ENCODE measurements around the gene SLC23A2.
A peak's percentile ranks its signal among the peaks of the same experiment; 100 is the strongest.
"Not testable (repeated sequence)": the region's sequence is repeated elsewhere in the genome, so short reads cannot be mapped to it uniquely, and the experiment has no call there.

SLC23A2 gene

DNA sequence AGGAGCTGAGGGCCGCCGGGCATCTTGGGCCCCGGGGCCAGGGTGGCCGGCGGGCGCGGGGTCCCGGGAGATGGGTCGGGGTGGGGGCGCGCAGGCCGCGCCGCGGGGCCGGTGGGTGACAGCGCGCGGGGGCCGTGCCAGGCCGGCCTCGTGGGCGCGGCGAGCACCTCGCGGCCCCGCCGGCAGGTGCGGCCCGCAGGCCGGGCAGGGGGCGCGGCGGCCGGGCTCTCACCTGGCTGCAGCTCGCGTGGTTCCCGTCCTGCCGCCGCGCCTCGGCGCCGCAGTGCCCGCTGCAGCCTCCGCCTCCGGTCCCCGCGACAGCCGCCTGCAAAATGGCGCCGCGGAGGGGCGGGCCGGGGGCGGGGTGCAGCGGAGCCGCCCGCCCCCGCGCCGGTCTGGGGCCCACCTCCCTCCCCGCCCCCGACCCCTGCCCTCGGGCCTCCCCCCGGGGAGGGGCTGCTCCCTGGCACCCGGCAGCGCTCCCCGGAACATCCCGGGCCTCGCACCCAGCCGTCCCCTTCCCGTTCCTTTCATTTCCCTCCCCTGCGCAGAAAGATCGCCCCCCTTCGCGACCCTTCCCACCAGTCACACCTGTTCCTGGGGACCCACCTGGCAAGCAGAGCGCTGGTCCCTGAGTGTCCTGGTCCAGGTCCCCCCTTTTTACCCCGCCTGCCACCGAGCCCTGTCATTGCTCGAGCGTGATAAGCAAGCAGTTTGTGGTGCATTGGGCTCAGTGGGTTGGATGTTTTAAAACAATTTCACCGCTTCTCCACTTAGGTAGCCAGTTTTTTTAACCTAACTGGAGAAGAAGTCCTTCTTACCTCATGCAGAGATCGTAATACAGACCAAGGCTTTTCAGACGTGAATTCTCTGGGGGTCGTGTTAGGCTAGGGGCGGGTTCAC, at the start of gene SLC23A2:
TSS of gene SLC23A2 (minus strand) at position 337 of the 903 bp plus-strand sequence. CDS start 68,948 bp downstream, outside the sequence.
- DNase-seq = peak; percentile 67

GRCh38 chr20:5046656-5047339, 45.5 kb upstream of the SLC23A2 start:
- DNase-seq = no peak

GRCh38 chr20:5045906-5046305, 44.6 kb upstream of the SLC23A2 start:
- no peak for DNase-seq

GRCh38 chr20:5044075-5044620, 42.8 kb upstream of the SLC23A2 start:
- no peak for DNase-seq

DNA sequence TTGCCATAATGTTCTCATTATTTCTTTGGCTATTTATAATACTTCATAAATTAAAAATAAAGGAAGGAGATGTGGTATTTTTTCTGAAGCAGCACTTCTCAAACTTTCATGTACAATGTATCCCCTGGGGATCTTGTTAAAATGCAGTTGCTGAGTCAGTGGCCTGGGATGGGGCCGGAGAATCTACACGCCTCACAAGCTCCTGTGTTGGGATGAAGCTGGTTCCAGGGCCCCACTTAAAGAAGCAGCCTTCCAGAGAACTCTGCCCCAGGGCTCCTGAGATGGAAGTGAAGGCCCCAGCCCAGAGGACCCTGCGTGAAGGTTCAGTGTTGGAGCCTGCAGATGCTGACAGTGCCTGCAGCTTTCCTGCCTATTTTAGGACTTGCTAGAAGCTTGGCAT, 40.1 kb upstream of the SLC23A2 start:
- DNase-seq = no peak

DNA sequence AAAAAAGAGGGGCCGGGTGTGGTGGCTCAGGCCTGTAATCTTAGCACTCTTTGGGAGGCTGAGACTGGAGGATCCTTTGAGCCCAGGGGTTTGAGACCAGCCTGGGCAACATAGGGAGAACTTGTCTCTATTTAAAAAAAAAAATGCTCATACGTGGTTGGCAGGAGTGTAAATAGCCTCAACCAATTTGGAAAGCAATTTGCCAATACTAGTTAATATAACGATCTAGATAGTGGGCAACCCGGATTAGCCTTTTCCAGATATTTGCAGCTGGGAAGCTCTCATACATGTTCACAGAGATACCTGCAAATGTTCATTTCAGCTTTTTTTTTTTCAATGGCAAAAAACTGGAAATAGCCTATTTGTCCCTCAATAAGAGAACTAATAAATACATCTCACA, 39.0 kb upstream of the SLC23A2 start:
- DNase-seq = no peak

DNA sequence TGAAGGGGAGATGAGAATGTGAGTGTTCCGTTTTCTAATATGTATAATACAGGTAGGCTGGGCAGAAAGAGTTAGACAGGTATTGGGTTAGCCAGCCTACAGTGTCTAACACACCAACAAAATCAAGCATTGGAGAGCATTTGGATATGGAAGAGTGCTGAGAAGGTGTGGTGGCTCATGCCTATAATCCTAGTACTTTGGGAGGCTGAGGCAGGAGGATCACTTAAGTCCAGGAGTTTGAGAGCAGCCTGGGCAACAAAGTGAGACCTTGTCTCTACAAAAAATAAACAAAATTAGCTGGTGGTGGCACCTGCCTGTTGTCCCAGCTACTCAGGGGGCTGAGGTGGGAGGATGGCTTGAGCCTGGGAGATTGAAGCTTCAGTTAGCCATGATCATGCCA, 38.6 kb upstream of the SLC23A2 start:
- DNase-seq = no peak

GRCh38 chr20:5039255-5039657, 37.9 kb upstream of the SLC23A2 start:
- DNase-seq = peak; percentile 53

- no peak for DNase-seq
These were observed 35.5 kb upstream of the SLC23A2 start for GRCh38 chr20:5036828-5037227.

DNA sequence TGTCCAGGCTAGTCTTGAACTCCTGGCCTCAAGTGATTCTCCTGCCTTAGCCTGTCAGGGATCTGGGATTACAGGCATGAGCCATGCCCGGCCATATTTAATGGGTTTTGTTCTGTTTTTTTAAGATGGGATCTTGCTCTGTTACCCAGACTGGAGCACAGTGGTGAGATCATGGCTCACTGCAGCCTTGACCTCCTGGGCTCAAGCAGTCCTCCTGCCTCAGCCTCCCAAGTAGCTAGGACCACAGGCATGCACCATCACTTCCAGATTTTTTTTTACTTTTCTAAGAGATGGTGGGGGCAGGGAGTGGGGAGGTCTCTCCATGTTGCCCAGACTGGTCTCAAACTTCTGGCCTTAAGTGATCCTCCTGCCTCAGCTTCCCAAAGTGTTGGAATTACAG, 34.2 kb upstream of the SLC23A2 start:
- not testable (repeated sequence) for DNase-seq

DNA sequence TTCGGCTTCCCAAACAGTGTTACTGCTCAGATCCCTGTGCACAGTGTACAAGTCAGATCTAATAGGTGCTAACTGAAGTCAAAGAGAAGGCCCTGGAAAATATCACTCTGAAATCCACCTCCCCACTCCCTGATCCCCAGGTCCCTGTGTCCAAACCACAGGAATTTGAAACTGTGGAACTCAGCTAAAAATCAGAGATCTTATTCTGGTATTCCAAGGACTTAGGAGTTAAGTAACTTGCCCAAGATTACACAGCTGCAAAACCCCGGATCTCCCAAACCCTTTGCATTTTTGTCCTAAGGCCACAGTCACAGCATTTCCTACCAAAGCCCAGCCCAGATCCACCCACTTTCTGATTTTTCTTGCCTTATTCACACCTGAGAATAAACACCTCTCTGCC, 32.3 kb upstream of the SLC23A2 start:
- no peak for DNase-seq

DNA sequence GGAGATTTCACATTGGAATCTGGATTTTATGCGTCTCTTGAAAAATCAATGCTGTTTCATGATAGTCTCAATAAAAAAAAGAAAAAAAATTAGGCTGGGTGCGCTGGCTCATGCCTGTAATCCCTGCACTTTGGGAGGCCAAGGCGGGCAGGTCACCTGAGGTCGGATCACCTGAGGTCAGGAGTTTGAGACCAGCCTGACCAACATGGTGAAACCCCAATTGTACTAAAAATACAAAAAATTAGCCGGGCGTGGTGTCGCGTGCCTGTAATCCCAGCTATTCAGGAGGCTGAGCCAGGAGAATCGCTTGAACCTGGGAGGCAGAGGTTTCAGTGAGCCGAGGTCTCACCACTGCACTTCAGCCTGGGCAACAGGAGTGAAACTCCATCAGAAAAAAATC, 30.4 kb upstream of the SLC23A2 start:
- DNase-seq = not testable (repeated sequence)

GRCh38 chr20:5031206-5031557, 29.9 kb upstream of the SLC23A2 start:
- no peak for DNase-seq

GRCh38 chr20:5030348-5031205, 29.3 kb upstream of the SLC23A2 start:
- no peak for DNase-seq

DNA sequence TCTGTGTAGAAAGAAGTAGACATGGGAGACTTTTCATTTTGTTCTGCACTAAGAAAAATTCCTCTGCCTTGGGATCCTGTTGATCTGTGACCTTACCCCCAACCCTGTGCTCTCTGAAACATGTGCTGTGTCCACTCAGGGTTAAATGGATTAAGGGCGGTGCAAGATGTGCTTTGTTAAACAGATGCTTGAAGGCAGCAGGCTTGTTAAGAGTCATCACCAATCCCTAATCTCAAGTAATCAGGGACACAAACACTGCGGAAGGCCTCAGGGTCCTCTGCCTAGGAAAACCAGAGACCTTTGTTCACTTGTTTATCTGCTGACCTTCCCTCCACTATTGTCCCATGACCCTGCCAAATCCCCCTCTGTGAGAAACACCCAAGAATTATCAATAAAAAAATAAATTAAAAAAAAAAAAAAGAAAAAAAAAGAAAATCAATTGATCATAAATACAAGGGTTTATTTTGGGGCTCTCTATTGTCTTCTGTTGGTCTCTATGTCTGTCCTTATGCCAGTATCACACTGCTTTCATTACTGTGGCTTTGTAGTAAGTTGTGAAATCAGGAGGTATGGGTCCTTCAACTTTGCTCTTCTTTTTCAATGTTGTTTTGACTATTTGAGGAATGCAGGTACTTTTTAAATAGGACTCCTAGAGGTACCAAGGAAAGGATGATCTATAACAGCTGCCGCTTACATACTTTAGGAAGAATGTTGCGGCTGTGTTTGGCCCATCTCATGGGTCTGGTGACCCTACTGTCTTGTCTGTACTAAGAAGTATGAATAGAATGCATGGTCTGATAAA, 27.1 kb upstream of the SLC23A2 start:
- DNase-seq = not testable (repeated sequence)

DNA sequence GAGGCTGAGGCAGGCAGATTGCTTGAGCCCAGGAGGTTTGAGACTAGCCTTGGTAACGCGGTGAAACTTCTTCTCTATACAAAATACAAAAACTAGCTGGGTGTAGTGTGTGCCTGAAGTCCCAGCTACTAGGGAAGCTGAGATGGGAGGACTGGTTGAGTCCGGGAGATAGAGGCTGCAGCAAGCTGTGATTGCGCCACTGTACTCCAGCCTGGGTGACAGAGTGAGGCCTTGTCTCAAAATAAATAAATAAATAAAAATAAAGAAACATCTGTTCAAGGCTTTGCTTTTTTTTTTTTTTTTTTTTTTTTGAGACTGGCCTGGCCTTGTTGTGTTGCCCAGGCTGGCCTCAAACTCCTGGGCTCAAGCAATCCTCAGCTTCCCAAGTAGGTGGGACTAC, 23.7 kb upstream of the SLC23A2 start:
- no peak for DNase-seq

DNA sequence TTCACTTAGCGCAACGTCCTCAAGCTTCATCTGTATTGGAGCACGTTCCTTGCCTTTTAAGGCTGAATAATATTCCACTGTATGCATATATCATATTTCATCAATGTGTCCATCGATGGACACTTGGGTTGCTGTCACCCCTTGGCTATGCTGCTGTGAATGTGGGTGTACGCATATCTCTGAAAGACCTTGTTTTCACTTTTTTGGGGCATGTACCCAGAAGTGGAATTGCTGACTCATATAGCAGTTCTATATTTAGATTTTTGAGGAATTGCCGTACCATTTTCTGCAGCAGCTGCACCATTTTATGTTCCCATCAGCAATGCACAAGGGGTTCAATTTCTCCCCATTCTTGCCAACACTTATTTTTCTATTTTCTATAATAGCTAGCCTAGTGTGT, 22.8 kb upstream of the SLC23A2 start:
- DNase-seq = no peak

DNA sequence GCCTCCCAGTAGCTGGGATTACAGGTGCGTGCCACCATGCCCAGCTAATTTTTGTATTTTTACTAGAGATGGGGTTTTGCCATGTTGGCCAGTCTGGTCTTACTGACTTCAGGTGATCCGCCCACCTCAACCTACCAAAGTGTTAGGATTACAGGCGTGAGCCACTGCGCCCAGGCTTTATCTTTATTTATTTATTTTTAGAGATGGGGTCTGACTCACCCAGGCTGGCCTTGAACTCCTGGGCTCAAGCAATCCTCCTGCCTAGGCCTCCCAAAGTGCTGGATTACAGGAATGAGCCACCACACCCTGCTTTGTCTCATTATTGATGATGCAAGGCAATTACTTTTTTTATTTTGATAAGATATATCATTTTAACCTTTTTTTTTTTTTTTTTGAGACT, 21.9 kb upstream of the SLC23A2 start:
- not testable (repeated sequence) for DNase-seq

GRCh38 chr20:5020760-5021159, 19.4 kb upstream of the SLC23A2 start:
- DNase-seq = no peak

GRCh38 chr20:5013682-5014447, 12.6 kb upstream of the SLC23A2 start:
- DNase-seq = no peak

DNA sequence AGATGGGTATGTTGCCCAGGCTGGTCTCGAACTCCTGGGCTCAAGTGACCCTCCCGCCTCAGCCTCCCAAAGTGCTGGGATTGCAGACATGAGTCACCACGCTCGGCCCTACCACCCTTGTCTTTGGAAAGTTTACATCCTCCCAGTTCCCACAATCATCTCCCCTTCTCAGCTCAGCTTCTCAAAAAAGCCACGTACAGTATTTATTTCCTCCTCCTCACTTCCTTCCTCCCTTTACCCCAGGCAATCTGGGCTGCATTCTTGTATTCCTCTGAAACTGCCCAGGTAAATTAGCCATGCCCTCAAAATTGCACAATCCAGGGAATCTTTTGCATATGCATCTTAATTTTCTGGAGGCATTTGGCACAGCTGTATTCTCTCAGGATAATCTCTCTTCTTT, 7.4 kb upstream of the SLC23A2 start:
- no peak for DNase-seq
